DOHH2 (cell line): ENCODE results near the gene SLC24A5.

Source experiments
- H3F3A ChIP-seq: fragments of 200-600 bp; sonication (generic), shearing (Covaris generic); 2 replicates; pipeline ENCODE4 v1.6.0; 2016; ENCODE audit warnings: antibody characterized with exemption, mild to moderate bottlenecking; ENCODE audit not compliant: control insufficient read depth, insufficient read depth
- H3K27ac ChIP-seq: fragments of 200-600 bp; sonication (generic); 2 replicates; pipeline ENCODE4 v1.5.1; 2014; ENCODE audit warnings: low read depth, mild to moderate bottlenecking, low read length, moderate library complexity
- H3K27me3 ChIP-seq: fragments of 200-600 bp; sonication (generic); 2 replicates; pipeline ENCODE4 v1.6.1; 2014; ENCODE audit warnings: mild to moderate bottlenecking, low read length, mixed read lengths; ENCODE audit not compliant: control insufficient read depth
- H3K36me3 ChIP-seq: fragments of 200-600 bp; sonication (generic); 2 replicates; pipeline ENCODE4 v1.6.1; 2014; ENCODE audit warnings: mild to moderate bottlenecking, low read length, moderate library complexity, mixed read lengths; ENCODE audit not compliant: control insufficient read depth
- H3K4me1 ChIP-seq: fragments of 200-600 bp; sonication (generic); 2 replicates; pipeline ENCODE4 v1.6.1; 2014; ENCODE audit warnings: mild to moderate bottlenecking, low read length, mixed read lengths; ENCODE audit not compliant: control insufficient read depth
- H3K4me2 ChIP-seq: fragments of 200-600 bp; sonication (generic); 2 replicates; pipeline ENCODE4 v1.6.0; 2014; ENCODE audit warnings: mild to moderate bottlenecking, low read length, moderate library complexity
- H3K4me3 ChIP-seq: fragments of 200-600 bp; sonication (generic); 2 replicates; pipeline ENCODE4 v1.5.1; 2014; ENCODE audit warnings: mild to moderate bottlenecking, low read length, mixed read lengths
- H3K79me2 ChIP-seq: fragments of 200-600 bp; sonication (generic); 2 replicates; pipeline ENCODE4 v1.6.1; 2014; ENCODE audit warnings: mild to moderate bottlenecking, low read length, mixed read lengths; ENCODE audit not compliant: control insufficient read depth
- H3K9me2 ChIP-seq: fragments of 200-600 bp; sonication (generic); replicated peaks from 2 replicates; pipeline ENCODE4 v1.6.1; 2014; ENCODE audit warnings: mild to moderate bottlenecking, low read length, mixed read lengths; ENCODE audit not compliant: control insufficient read depth
- H3K9me3 ChIP-seq: fragments of 200-600 bp; sonication (generic); 2 replicates; pipeline ENCODE4 v1.6.1; 2014; ENCODE audit warnings: antibody characterized with exemption, low read length, mixed read lengths; ENCODE audit not compliant: control insufficient read depth, insufficient read depth
- H4K20me1 ChIP-seq: fragments of 200-600 bp; sonication (generic); 2 replicates; pipeline ENCODE4 v1.6.0; 2014; ENCODE audit warnings: low read depth, mild to moderate bottlenecking, antibody characterized with exemption, low read length, moderate library complexity; ENCODE audit not compliant: control insufficient read depth, insufficient read depth
- CTCF ChIP-seq: fragments of 200-600 bp; sonication (generic); IDR thresholded peaks from one replicate; pipeline ENCODE4 v1.5.1; 2014; ENCODE audit warnings: antibody characterized with exemption, mild to moderate bottlenecking, low read depth, low read length; ENCODE audit not compliant: poor library complexity, severe bottlenecking
- EZH2phosphoT487 ChIP-seq: fragments of 200-600 bp; sonication (generic); IDR thresholded peaks from 2 replicates; pipeline ENCODE4 v1.6.1; 2017; ENCODE audit warnings: borderline replicate concordance, mild to moderate bottlenecking, antibody characterized with exemption, low read length, moderate library complexity, mixed read lengths

Gene SLC24A5

DNA sequence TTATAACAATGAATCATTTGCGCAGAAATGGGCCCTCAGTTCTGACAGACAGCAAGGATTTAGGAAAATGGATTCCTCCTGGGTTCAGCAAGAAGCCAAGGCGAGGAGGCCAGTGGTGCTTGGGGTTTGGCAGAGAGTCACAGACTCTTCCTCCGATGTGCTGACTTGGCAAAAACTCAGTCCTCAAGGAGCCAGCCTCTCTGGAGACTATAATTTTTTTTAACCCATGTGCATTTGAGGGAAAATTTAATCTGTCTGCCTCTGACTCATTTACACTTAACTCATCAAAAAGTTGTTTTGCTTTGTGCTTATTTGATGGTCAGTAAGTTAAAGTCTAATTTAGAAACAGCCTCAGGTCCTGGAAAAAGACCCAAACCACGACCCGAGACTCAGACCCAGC lies 34.2 kb upstream of the SLC24A5 start:
- Histone ChIP-seq H3K4me1 (no peaks in the 10 kb centered on the region), H3K79me2 (no peaks in the 10 kb centered on the region), H3K27me3 (0 out of 2 replicates have a peak, but pooled peaks cover 3% of the 10 kb centered on the region), H3K4me2 (no peak overlapping the region), H3K27ac (no peak overlapping the region), H3F3A (no peaks in the 10 kb centered on the region), H4K20me1 (no peaks in the 10 kb centered on the region), H3K9me2 (no peaks in the 10 kb centered on the region), H3K4me3 (no peak overlapping the region), H3K9me3 (no peaks in the 10 kb centered on the region), H3K36me3 (no peaks in the 10 kb centered on the region)
- TF ChIP-seq CTCF = no peak
- TF ChIP-seq EZH2phosphoT487 = no peak

DNA sequence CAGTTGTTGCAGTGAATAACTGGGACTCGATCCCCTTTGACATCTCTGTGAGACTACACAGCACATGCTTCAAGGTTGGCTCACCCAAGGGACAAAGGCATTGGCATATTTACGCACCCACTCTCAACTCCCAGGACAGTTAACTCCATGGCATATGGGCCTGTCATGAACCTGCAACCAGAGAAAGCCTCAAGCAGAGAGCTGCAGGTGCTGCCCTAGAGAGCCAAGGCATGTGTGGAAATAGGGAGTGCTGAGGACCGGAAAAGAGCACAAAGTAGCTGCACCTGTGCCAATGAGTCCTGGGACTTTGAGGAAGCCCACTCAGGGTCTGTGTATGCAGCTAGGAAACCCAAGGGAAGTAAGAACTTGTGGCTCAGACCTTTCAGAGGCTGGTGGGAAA lies 32.9 kb upstream of the SLC24A5 start:
- H3K9me3 ChIP-seq = no peaks in the 10 kb centered on the region
- H3K9me2 ChIP-seq = no peaks in the 10 kb centered on the region
- no peaks in the 10 kb centered on the region for H3K4me1 ChIP-seq
- no peaks in the 10 kb centered on the region for H3K36me3 ChIP-seq
- H3K27ac ChIP-seq = no peak overlapping the region
- no peaks in the 10 kb centered on the region for H3K79me2 ChIP-seq
- H3K27me3 ChIP-seq = 0 out of 2 replicates have a peak, but pooled peaks cover 3% of the 10 kb centered on the region
- TF ChIP-seq EZH2phosphoT487 (no peak), CTCF (no peak)
- no peak overlapping the region for H3K4me2 ChIP-seq
- H3K4me3 ChIP-seq = no peak overlapping the region
- H3F3A ChIP-seq = no peaks in the 10 kb centered on the region
- no peaks in the 10 kb centered on the region for H4K20me1 ChIP-seq

- Histone ChIP-seq H3F3A (no peaks in the 10 kb centered on the region), H3K27me3 (0 out of 2 replicates have a peak, but pooled peaks cover 3% of the 10 kb centered on the region), H3K27ac (no peak overlapping the region), H3K9me3 (no peaks in the 10 kb centered on the region), H3K4me2 (no peak overlapping the region), H3K9me2 (no peaks in the 10 kb centered on the region), H3K36me3 (no peaks in the 10 kb centered on the region), H3K79me2 (no peaks in the 10 kb centered on the region), H3K4me1 (no peaks in the 10 kb centered on the region), H4K20me1 (no peaks in the 10 kb centered on the region), H3K4me3 (no peak overlapping the region)
- TF ChIP-seq EZH2phosphoT487 (no peak), CTCF (no peak)
Observed at GRCh38 chr15:48089702-48090101, 31.1 kb upstream of the SLC24A5 start.
